Dendritic cell treated with granulocyte-macrophage colony-stimulating factor and Interleukin-4, amounts not matched to agents 40 ng/mL and 50 ng/mL, for 4 days (primary cell): ENCODE measurements around the gene ENTREP1.
"Not testable (repeated sequence)": the region's sequence is repeated elsewhere in the genome, so short reads cannot be mapped to it uniquely, and the experiment has no call there.

Experiments used
- H3K27ac Mint-ChIP-seq: one replicate; pipeline ENCODE4 v1.8.0; 2022; ENCODE audit warnings: mild to moderate bottlenecking, mixed read lengths
- H3K27me3 Mint-ChIP-seq: one replicate; pipeline ENCODE4 v1.8.0; 2022; ENCODE audit warnings: mild to moderate bottlenecking, mixed read lengths
- H3K36me3 Mint-ChIP-seq: one replicate; pipeline ENCODE4 v1.8.0; 2022; ENCODE audit warnings: low read depth, mixed read lengths
- H3K4me1 Mint-ChIP-seq: one replicate; pipeline ENCODE4 v1.8.0; 2022; ENCODE audit warnings: low read depth, mixed read lengths
- H3K4me3 Mint-ChIP-seq: one replicate; pipeline ENCODE4 v1.8.0; 2022; ENCODE audit warnings: mild to moderate bottlenecking, moderate library complexity, mixed read lengths
- H3K9me3 Mint-ChIP-seq: one replicate; pipeline ENCODE4 v1.8.0; 2022; ENCODE audit warnings: mixed read lengths
- intact Hi-C: fragments of 100-400 bp; cut with micrococcal nuclease; formaldehyde crosslinking; loops from one replicate; pipeline ENCODE4 v1.15.0; 2022

The ENTREP1 gene

DNA sequence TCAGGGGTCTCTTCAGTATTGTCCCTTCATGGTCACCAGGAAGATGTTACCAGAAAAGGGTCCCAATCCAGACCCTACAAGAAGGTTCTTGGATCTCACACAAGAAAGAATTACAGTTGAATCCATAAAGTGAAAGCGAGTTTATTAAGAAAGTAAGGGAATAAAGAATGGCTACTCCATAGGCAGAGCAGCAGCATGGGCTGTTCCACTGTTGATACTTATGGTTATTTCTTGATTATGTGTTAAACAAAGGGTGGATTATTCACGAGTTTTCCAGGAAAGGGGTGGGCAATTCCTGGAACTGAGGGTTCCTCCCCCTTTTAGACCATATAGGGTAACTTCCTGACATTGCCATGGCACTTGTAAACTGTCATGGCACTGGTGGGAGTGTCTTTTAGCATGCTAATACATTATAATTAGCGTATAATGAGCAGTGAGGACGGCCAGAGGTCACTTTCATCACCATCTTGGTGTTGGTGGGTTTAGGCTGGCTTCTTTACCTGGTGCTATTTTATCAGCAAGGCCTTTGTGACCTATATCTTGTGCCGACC is 18.0 kb upstream of the ENTREP1 start:
- H3K4me1 Mint-ChIP-seq, H3K27ac Mint-ChIP-seq: not testable (repeated sequence)

DNA sequence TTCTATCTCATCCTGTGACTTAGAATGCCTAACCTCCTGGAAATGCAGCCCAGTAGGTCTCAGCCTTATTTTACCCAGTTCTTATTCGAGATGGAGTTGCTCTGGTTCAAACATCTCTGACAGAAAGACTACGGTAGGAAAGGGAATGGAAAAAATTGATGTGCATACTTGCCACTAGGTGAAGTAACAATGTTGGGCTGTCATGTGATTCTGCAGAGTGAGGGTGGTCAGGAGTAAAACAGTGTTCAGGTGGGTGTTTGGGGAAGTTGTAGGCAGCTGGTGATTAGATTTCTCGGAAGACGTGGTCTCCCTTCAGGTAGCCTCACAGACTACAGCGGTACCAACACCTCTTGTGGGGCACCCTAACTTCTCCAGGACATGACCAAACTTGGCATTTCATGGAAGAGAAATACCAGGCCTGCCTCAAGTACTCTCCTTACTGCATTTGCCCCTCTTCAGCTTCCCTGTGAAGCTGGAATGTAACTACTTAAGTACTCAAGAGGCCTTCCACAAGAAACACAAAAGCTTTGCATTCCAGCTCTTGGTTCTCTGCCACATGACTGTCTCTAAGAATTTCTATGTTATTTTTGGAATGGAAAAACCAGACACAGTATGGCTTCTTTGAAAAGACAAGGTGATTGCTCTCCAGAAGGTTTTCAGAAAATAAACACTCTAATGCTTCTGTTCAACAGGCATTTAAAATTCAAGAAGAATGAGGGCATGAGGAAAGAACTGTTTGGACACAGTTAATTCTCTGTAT is 17.4 kb upstream of the ENTREP1 start:
- Mint-ChIP-seq H3K4me3 (no peak overlapping the region), H3K36me3 (no peaks in the 10 kb centered on the region), H3K9me3 (peaks cover 10% of the 10 kb centered on the region), H3K27ac (no peak overlapping the region), H3K4me1 (peaks cover 6% of the 10 kb centered on the region), H3K27me3 (no peaks in the 10 kb centered on the region)
- intact Hi-C loops, result no loop called here

More for the DNA sequence above, 18.0 kb upstream of the ENTREP1 start:
- H3K27me3 Mint-ChIP-seq, H3K36me3 Mint-ChIP-seq, H3K9me3 Mint-ChIP-seq, H3K4me3 Mint-ChIP-seq, intact Hi-C loops: not testable (repeated sequence)

DNA sequence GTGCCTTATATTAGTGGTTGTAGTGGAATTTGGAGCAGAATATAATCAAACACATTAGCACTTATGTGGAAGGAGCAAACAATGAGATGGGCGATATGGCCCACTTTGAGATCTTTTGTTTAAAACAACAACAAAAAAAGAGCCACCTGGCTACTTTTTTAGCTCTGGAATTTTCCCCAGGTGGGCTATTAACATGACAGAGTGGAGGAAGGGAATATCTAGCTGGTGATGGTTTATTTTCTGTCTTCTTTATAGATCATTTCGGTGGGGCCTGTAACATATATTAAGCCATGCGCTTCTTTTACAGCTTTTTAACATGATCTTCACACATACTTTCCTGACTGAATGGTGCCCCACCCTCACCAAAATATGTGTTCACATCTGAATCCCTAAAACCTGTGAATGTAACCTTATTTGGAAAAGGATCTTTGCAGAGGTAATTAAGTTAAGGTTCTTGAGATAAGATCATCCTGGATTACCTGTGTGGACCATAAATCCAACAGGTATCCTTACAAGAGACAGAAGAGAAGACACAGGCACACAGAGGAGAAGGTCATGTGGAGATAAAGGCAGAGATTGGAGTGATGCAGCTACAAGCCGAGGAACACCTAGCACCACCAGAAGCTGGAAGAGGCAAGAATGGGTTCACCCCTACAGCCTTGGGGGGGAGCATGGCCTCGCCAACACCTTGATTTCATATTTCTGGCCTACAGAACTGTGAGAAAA is 16.6 kb upstream of the ENTREP1 start:
- intact Hi-C loops, result no loop called here
- Mint-ChIP-seq H3K4me1 (peaks cover 6% of the 10 kb centered on the region), H3K36me3 (no peaks in the 10 kb centered on the region), H3K27me3 (no peaks in the 10 kb centered on the region), H3K4me3 (no peak overlapping the region), H3K27ac (no peak overlapping the region), H3K9me3 (peaks cover 17% of the 10 kb centered on the region)

DNA sequence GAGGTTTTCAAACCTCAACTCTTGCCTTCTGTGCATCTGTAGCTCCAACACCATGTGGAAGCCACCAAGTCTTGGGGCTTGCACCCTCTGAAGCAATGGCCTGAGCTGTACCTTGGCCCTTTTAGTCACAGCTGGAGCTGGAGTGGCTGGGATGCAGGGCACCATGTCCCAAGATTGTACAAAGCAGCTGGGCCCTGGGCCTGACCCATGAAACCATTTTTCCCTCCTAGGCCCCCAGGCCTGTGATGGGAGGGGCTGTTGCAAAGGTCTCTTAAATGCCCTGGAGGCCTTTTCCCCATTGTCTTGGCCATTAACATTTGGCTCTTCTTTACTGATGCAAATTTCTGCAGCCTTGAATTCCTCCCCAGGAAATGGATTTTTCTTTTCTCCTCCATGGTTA is 11.8 kb upstream of the ENTREP1 start:
- H3K9me3 Mint-ChIP-seq, result peaks cover 29% of the 10 kb centered on the region
- H3K4me1 Mint-ChIP-seq, result peaks cover 6% of the 10 kb centered on the region
- H3K27ac Mint-ChIP-seq, result no peak overlapping the region
- no peaks in the 10 kb centered on the region for H3K36me3 Mint-ChIP-seq
- H3K27me3 Mint-ChIP-seq, result peaks cover 3% of the 10 kb centered on the region
- H3K4me3 Mint-ChIP-seq, result no peak overlapping the region
- intact Hi-C loops, result no loop called here

DNA sequence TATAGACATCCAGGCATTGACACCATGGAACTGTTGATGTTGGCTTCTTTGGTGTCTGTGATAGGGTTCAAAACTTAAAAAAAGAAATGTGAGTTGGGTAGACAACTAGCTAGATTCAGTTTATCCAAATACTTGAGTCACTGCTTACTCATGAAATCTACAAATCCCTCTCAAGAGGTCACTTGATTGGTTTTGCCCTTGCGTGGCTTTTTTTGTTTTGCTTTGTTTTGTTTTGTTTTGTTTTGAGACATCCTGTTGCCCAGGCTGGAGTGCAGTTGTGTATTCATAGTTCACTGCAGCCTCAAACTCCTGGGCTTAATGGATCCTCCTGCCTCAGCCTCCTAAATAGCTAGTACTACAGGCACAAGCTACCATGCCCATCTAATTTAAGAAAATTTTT is 10.5 kb upstream of the ENTREP1 start:
- H3K4me1 Mint-ChIP-seq, result peaks cover 6% of the 10 kb centered on the region
- peaks cover 3% of the 10 kb centered on the region for H3K27me3 Mint-ChIP-seq
- intact Hi-C loops, result no loop called here
- peaks cover 29% of the 10 kb centered on the region for H3K9me3 Mint-ChIP-seq
- no peaks in the 10 kb centered on the region for H3K36me3 Mint-ChIP-seq
- no peak overlapping the region for H3K4me3 Mint-ChIP-seq
- H3K27ac Mint-ChIP-seq, result no peak overlapping the region

DNA sequence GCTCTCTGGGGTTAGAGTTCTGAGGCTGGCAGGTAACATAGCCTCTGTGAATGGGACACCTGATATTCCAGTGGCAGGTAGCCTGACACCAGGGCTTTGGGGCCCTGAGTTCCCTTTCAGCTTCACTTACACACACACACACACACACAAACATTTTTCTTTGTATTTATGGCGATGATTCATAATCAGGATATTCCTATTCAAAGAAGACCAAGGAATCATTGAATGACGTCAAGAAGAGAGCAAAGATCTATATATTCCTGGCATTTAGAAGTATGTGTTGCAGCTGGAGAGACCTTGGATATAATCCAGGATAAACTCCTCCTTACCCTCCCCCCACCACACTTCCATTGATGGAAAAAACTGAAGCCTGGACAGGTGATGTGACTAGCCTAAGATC is 7.9 kb upstream of the ENTREP1 start:
- H3K4me1 Mint-ChIP-seq, result peaks cover 4% of the 10 kb centered on the region
- peaks cover 24% of the 10 kb centered on the region for H3K9me3 Mint-ChIP-seq
- intact Hi-C loops, result no loop called here
- peaks cover 15% of the 10 kb centered on the region for H3K27me3 Mint-ChIP-seq
- H3K4me3 Mint-ChIP-seq, result no peak overlapping the region
- no peaks in the 10 kb centered on the region for H3K36me3 Mint-ChIP-seq
- no peak overlapping the region for H3K27ac Mint-ChIP-seq

DNA sequence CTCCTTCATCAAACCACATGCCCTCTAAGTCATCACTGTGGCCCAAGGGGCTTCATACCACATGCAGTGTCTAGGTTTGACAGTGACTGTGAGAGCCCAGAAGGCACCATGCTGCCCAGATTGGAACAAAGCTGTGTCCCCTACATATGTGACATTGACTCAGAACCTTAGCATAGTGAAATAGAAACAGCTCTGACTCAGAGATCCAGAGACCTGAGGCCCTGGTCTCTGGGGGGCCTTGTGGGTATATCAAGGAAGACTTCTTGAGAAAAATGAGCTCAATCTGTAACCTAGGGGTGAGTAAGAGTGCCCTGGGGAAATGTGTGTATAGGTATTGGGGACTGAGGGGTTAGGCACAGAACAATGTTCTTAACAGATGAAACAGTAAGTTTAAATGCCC is 7.1 kb upstream of the ENTREP1 start:
- no peaks in the 10 kb centered on the region for H3K4me1 Mint-ChIP-seq
- intact Hi-C loops, result no loop called here
- H3K27ac Mint-ChIP-seq, result no peak overlapping the region
- H3K4me3 Mint-ChIP-seq, result no peak overlapping the region
- H3K36me3 Mint-ChIP-seq, result no peaks in the 10 kb centered on the region
- peaks cover 19% of the 10 kb centered on the region for H3K27me3 Mint-ChIP-seq
- H3K9me3 Mint-ChIP-seq, result peaks cover 16% of the 10 kb centered on the region

DNA sequence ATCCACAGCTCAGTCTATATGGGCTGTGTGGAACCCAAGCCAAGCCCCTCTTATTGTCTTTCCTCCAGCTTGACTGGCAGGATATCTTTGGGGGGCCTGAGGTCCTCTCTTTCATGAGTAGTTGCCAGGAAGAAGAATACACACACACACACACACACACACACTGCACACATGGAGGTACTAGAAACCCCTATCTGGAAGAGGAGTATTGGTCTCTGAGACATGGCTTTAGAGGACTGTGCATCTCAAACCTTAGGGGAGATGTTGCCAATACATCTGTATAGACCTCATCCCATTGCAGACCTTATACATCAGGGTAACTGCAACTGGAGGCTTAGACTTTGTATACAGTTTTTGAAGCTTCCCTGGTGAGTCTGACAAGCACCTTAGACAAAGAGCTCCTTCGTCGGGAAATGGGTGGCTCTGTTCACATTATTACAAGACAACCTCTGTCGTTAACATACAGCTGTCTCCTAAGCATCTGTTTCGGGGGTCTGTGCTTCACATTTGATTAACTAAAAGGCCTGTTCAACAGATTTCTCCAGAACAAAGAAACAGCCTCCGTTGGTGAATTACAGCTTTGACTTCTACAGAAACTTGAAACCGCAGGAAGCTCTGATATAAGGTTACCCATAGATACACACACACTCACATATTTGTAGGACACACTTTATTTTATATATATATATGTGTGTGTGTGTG is 5.5 kb upstream of the ENTREP1 start:
- Mint-ChIP-seq H3K27ac (no peak overlapping the region), H3K9me3 (peaks cover under 1% of the 10 kb centered on the region), H3K36me3 (no peaks in the 10 kb centered on the region), H3K4me3 (no peak overlapping the region), H3K4me1 (peaks cover 2% of the 10 kb centered on the region), H3K27me3 (peaks cover 33% of the 10 kb centered on the region)
- intact Hi-C loops, result loop anchor here (10.0 kb wide), 1 partner anchor 55 kb away; no protein-coding TSS in a partner anchor

DNA sequence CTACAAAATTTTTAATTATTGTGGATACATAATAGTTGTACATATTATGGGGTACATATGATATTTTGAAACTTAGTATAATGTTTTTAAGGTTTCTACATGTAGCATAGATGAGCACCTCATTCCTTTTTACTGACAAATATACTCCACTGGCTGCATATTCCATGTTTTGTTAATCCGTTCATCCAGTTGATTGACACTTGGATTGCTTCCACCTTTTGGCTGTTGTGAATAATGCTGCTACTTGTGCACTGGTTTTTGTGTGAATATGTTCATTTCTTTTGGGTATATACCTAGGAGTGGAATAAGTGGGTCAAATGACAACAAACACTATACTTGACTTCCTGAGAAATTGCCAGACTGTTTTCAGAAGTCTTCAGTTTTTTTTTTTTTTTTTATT is 2.8 kb upstream of the ENTREP1 start:
- no peak overlapping the region for H3K4me3 Mint-ChIP-seq
- H3K4me1 Mint-ChIP-seq, result peaks cover 17% of the 10 kb centered on the region
- H3K36me3 Mint-ChIP-seq, result no peaks in the 10 kb centered on the region
- no peak overlapping the region for H3K27ac Mint-ChIP-seq
- intact Hi-C loops, result loop anchor here (10.0 kb wide), 1 partner anchor 53 kb away; no protein-coding TSS in a partner anchor
- no peaks in the 10 kb centered on the region for H3K9me3 Mint-ChIP-seq
- H3K27me3 Mint-ChIP-seq, result peaks cover 60% of the 10 kb centered on the region

DNA sequence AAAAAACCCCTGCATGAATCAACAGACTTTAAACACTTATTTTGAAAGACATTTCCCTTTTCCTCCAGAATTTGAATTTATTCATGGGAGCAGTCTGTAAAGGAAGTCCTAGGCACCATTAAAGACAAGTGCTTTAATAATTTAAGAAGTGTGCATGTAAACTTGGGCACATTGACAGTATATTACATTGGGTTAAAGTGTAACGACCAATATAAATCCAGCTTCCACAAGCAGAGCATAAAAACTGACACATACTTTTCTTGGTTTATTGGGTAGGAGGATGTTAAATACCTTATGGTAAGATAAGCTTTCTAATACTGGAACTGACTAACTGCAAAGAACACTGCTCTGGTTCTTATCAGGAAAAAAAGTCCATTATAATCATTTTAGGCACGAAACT is 1.2 kb upstream of the ENTREP1 start:
- intact Hi-C loops, result loop anchor here (10.0 kb wide), 1 partner anchor 51 kb away; no protein-coding TSS in a partner anchor
- Mint-ChIP-seq H3K4me1 (peaks cover 17% of the 10 kb centered on the region), H3K4me3 (no peak overlapping the region), H3K36me3 (no peaks in the 10 kb centered on the region), H3K27ac (no peak overlapping the region), H3K27me3 (peaks cover 65% of the 10 kb centered on the region), H3K9me3 (no peaks in the 10 kb centered on the region)

DNA sequence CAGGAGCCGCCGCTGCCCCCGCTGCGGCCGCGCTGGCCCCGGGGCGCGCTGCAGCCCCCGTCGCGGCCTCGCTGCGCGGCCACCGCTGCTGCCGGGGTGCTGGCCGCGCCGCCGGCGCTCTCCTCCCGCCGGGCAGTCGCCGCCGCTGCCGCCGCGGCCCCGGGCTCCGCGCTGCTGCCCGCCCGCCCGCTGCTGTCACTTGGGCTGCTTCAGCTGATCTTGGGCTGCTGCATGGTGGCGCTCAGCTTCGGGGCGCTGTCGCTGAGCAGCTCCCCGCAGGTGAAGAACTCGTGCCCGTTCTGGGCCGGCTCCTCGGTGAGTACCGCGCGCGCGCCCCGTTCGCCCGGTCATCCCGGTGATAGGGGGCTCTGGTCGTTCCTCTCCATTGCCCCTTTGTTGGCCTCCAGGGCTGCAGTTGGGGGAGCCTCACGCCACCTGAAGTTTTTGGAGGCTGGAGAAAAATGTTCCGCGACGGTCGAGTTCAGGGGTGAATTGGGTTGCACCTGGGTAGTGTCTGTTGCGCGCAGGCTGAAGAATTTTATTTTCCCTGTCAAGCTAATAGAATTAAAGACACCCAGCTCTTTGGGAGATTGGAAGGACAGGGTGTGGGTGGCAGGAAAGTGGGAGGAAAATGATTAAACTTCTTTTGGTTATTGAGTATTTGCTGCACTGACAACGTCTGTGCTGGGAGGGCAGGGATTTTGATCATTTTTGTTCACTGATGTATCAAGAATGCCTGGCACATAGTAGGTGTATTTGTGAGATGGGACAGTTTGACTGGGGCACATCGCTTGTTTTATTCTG is 596 bp downstream of the ENTREP1 start:
- Mint-ChIP-seq H3K4me3 (peak overlapping the region; percentile 71), H3K27ac (peak overlapping the region; percentile 52), H3K4me1 (peaks cover 17% of the 10 kb centered on the region), H3K27me3 (peaks cover 69% of the 10 kb centered on the region), H3K9me3 (no peaks in the 10 kb centered on the region), H3K36me3 (no peaks in the 10 kb centered on the region)
- intact Hi-C loops, result loop anchor here (10.0 kb wide), 1 partner anchor 49 kb away; no protein-coding TSS in a partner anchor

DNA sequence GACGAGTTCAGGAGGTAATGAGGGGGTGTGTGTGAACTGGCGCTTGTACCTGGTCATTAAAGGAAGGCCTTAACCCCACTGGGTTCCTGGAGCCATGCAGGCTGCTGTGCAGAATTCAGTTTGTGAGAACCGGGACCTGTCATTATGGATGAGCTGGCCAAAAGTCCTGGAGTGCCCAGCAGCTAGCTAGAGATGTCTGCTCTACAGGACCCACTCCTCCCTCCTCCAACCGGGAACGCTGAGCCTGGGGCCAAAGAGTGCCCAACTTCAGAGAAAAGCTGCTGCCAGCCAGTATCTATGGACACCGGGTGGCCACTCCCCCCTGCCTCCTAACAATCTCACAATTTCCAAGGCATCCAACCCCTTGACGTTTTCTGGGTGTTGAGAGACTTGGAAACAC is 1.2 kb downstream of the ENTREP1 start:
- intact Hi-C loops, result loop anchor here (10.0 kb wide), 1 partner anchor 49 kb away; no protein-coding TSS in a partner anchor
- Mint-ChIP-seq H3K27ac (no peak overlapping the region), H3K9me3 (no peaks in the 10 kb centered on the region), H3K36me3 (no peaks in the 10 kb centered on the region), H3K4me3 (peak overlapping the region; percentile 71), H3K27me3 (peaks cover 64% of the 10 kb centered on the region), H3K4me1 (peaks cover 17% of the 10 kb centered on the region)

DNA sequence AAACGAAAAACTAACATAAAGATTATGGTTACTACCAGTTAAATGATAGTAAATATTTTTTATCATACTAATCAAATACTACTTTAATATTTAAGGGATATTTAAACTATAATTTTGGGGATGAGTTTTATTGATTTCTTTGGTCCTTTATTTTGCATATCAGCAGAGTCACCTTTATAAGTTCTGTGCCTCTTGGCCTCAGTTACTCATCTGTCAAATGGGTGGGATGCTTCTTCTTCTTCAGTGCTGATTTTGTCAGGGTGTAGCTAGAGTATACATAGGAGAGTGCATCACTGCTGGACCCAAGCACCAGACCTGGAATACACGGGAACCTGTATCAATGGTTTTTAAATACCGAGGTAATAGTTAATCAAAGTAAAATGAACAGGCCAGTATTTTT is 5.6 kb downstream of the ENTREP1 start:
- no peak overlapping the region for H3K4me3 Mint-ChIP-seq
- intact Hi-C loops, result no loop called here
- peaks cover 9% of the 10 kb centered on the region for H3K4me1 Mint-ChIP-seq
- H3K36me3 Mint-ChIP-seq, result no peaks in the 10 kb centered on the region
- no peaks in the 10 kb centered on the region for H3K9me3 Mint-ChIP-seq
- peaks cover 31% of the 10 kb centered on the region for H3K27me3 Mint-ChIP-seq
- no peak overlapping the region for H3K27ac Mint-ChIP-seq
